GM12878 (cell line): Measurements from ENCODE around the gene ADGRB2. TPM values are rescaled to one million over a fixed set of nuclear protein-coding genes. Genes with fewer than 3 reads are reported as not detected.

ENCODE experiments used
- ATAC-seq: fragments of 200-7000 bp; cut with Tn5 transposase; 3 replicates; pipeline ENCODE4 v1.9.1; 2020; ENCODE audit warnings: mild to moderate bottlenecking, moderate library complexity
- BruUV-seq: library from RNA; stranded (reverse); fragments of 400-500 nt; replicated peaks from 2 replicates; lab custom pipeline; 2021; lab: Mats Ljungman, UMichigan
- CTCF ChIA-PET: fragments of 300-600 bp; sonication (Branson Sonifier 250); formaldehyde crosslinking; extraction: SDS; loops from one replicate; lab custom pipeline; 2021; ENCODE audit warnings: inconsistent platforms; lab: Yijun Ruan, JAX
- POLR2A ChIA-PET: fragments of 350-600 bp; formaldehyde crosslinking; extraction: SDS; loops from one replicate; lab custom pipeline; 2021; ENCODE audit warnings: inconsistent platforms; lab: Charles Lee
- RAD21 ChIA-PET: fragments of 300-600 bp; sonication (Branson Sonifier 250); formaldehyde crosslinking; loops from one replicate; lab custom pipeline; 2023; ENCODE audit warnings: antibody characterized with exemption; ENCODE audit not compliant: unreplicated experiment; lab: Charles Lee
- SMC1A ChIA-PET: fragments of 300-600 bp; sonication (Branson Sonifier 250); formaldehyde crosslinking; loops from one replicate; lab custom pipeline; 2023; ENCODE audit not compliant: unreplicated experiment, uncharacterized antibody; lab: Charles Lee
- DNase-seq: peaks from one replicate; pipeline ENCODE4 v3.0.0-alpha.2; 2011; ENCODE audit warnings: low read depth, low spot score
- FAIRE-seq: peaks from 3 replicates; lab custom pipeline; 2011; peaks lifted over from hg19 to GRCh38; lab: Jason Lieb, UNC
- H2AFZ ChIP-seq: 2 replicates; pipeline ENCODE4 v1.6.0; 2011; ENCODE audit warnings: low read depth, low read length, control low read depth; ENCODE audit not compliant: control insufficient read depth
- H3K27ac ChIP-seq: 2 replicates; pipeline ENCODE4 v1.5.1; 2011; ENCODE audit warnings: control low read depth; ENCODE audit not compliant: control insufficient read depth, insufficient read depth
- H3K27me3 ChIP-seq, 2 experiments: replicated peaks in 1 of 2; 2 replicates each; pipeline versions ENCODE4 v1.6.0 to v1.6.1; 2011; ENCODE audit warnings: low read length in 1 of 2; ENCODE audit not compliant: control insufficient read depth in 2 of 2, insufficient read depth in 2 of 2
- H3K36me3 ChIP-seq, 2 experiments: 2 replicates each; pipeline ENCODE4 v1.5.1; 2011; ENCODE audit warnings: low read length in 1 of 2; ENCODE audit not compliant: control insufficient read depth in 2 of 2, insufficient read depth in 2 of 2
- H3K4me1 ChIP-seq: 2 replicates; pipeline ENCODE4 v1.6.1; 2011; ENCODE audit warnings: mild to moderate bottlenecking, low read length, moderate library complexity, mixed read lengths; ENCODE audit not compliant: control insufficient read depth, insufficient read depth
- H3K4me2 ChIP-seq: 2 replicates; pipeline ENCODE4 v1.6.0; 2011; ENCODE audit warnings: control low read depth; ENCODE audit not compliant: control insufficient read depth, insufficient read depth
- H3K4me3 ChIP-seq: fragments of 200-600 bp; sonication (generic); 2 replicates; pipeline ENCODE4 v1.5.1; 2016
- H3K79me2 ChIP-seq: 2 replicates; pipeline ENCODE4 v1.6.0; 2011; ENCODE audit warnings: low read length; ENCODE audit not compliant: control insufficient read depth, insufficient read depth
- H3K9ac ChIP-seq: 2 replicates; pipeline ENCODE4 v1.8.0; 2011; ENCODE audit warnings: low read length, control low read depth, mixed read lengths; ENCODE audit not compliant: control insufficient read depth, insufficient read depth
- H3K9me3 ChIP-seq: replicated peaks from 3 replicates; pipeline ENCODE4 v1.5.1; 2011; ENCODE audit warnings: mild to moderate bottlenecking, low read length; ENCODE audit not compliant: control insufficient read depth, insufficient read depth
- H4K20me1 ChIP-seq: 2 replicates; pipeline ENCODE4 v1.6.0; 2011; ENCODE audit not compliant: control insufficient read depth, insufficient read depth
- BMI1 ChIP-seq: fragments of 450-650 bp; IDR thresholded peaks from 2 replicates; pipeline ENCODE4 v1.6.1; 2016; ENCODE audit warnings: mild to moderate bottlenecking, moderate library complexity, borderline replicate concordance
- FOXK2 ChIP-seq: fragments of 450-650 bp; IDR thresholded peaks from 2 replicates; pipeline ENCODE4 v1.6.1; 2017; ENCODE audit warnings: mild to moderate bottlenecking, moderate library complexity
- HDAC6 ChIP-seq: fragments of 200-600 bp; sonication (generic); IDR thresholded peaks from one replicate; pipeline ENCODE4 v1.8.0; 2017; ENCODE audit warnings: antibody characterized with exemption; ENCODE audit not compliant: unreplicated experiment
- HDGF ChIP-seq: fragments of 450-650 bp; IDR thresholded peaks from 2 replicates; pipeline ENCODE4 v1.6.1; 2016; ENCODE audit warnings: antibody characterized with exemption
- JUND ChIP-seq: IDR thresholded peaks from 2 replicates; pipeline ENCODE4 v1.6.1; 2012; ENCODE audit warnings: low read depth, mild to moderate bottlenecking, low read length, improper control_type of control experiment, moderate library complexity
- MEF2A ChIP-seq: IDR thresholded peaks from 2 replicates; pipeline ENCODE4 v1.6.1; 2011; ENCODE audit warnings: low read depth, mild to moderate bottlenecking, low read length, moderate library complexity; ENCODE audit not compliant: insufficient read depth
- MEF2B ChIP-seq: fragments of 450-650 bp; IDR thresholded peaks from 2 replicates; pipeline ENCODE4 v1.6.1; 2018; ENCODE audit warnings: mild to moderate bottlenecking, moderate library complexity; ENCODE audit not compliant: partially characterized antibody, poor library complexity, severe bottlenecking
- MXI1 ChIP-seq: fragments of 150-350 bp; IDR thresholded peaks from 2 replicates; pipeline ENCODE4 v1.6.1; 2011; ENCODE audit warnings: low read depth, mild to moderate bottlenecking, inconsistent platforms, low read length, improper control_type of control experiment
- NFYA ChIP-seq: IDR thresholded peaks from 2 replicates; pipeline ENCODE4 v1.6.1; 2011; ENCODE audit warnings: low read depth, mild to moderate bottlenecking, low read length, improper control_type of control experiment, borderline replicate concordance
- PML ChIP-seq: IDR thresholded peaks from 2 replicates; pipeline ENCODE4 v1.6.1; 2012; ENCODE audit warnings: low read length, inconsistent platforms
- POLR2A ChIP-seq: IDR thresholded peaks from 2 replicates; pipeline ENCODE4 v1.6.1; 2011; ENCODE audit warnings: low read depth, mild to moderate bottlenecking, low read length
- POLR2AphosphoS2 ChIP-seq: IDR thresholded peaks from 2 replicates; pipeline ENCODE4 v1.6.1; 2011; ENCODE audit warnings: low read depth, mild to moderate bottlenecking, low read length, improper control_type of control experiment, moderate library complexity
- RB1 ChIP-seq: fragments of 450-650 bp; formaldehyde crosslinking; IDR thresholded peaks from 2 replicates; pipeline ENCODE4 v1.6.1; 2017; ENCODE audit warnings: mild to moderate bottlenecking, borderline replicate concordance
- SREBF2 ChIP-seq: IDR thresholded peaks from 2 replicates; pipeline ENCODE4 v1.6.1; 2012; ENCODE audit warnings: mild to moderate bottlenecking, low read length
- SRF ChIP-seq, 2 experiments: IDR thresholded peaks; 2 replicates each; pipeline ENCODE4 v1.6.1; 2011; ENCODE audit warnings: low read depth in 2 of 2, low read length in 2 of 2, mild to moderate bottlenecking in 1 of 2, moderate library complexity in 1 of 2
- TCF12 ChIP-seq: IDR thresholded peaks from 2 replicates; pipeline ENCODE4 v1.6.1; 2011; ENCODE audit warnings: low read depth, mild to moderate bottlenecking, low read length
- TCF3 ChIP-seq: IDR thresholded peaks from 2 replicates; pipeline ENCODE4 v1.6.1; 2012; ENCODE audit warnings: low read depth, mild to moderate bottlenecking, low read length, borderline replicate concordance; ENCODE audit not compliant: insufficient read depth
- TCF7 ChIP-seq: IDR thresholded peaks from 2 replicates; pipeline ENCODE4 v1.6.1; 2014; ENCODE audit warnings: antibody characterized with exemption, borderline replicate concordance
- YY1 ChIP-seq: IDR thresholded peaks from 2 replicates; pipeline ENCODE4 v1.6.1; 2011; ENCODE audit warnings: low read depth, mild to moderate bottlenecking, low read length
- ZNF207 ChIP-seq: fragments of 450-650 bp; IDR thresholded peaks from 2 replicates; pipeline ENCODE4 v1.6.1; 2014; ENCODE audit warnings: antibody characterized with exemption, mild to moderate bottlenecking, borderline replicate concordance
- WGBS: methylation state at CpG from one replicate; pipeline ENCODE4 v1.1.6; 2016; ENCODE audit warnings: low lambda C conversion rate; ENCODE audit not compliant: insufficient replicate concordance, insufficient coverage; ENCODE audit errors: missing lambda C conversion rate; 5-methylcytosine and 5-hydroxymethylcytosine counted together
- in situ Hi-C: fragments of 300-500 bp; cut with MboI; formaldehyde crosslinking; loops from 9 replicates; pipeline ENCODE4 v1.14.3; 2018; ENCODE audit warnings: mixed read lengths
- intact Hi-C: fragments of 100-400 bp; cut with micrococcal nuclease; formaldehyde crosslinking; loops from one replicate; pipeline ENCODE4 v1.14.2; 2022; ENCODE audit not compliant: unreplicated experiment
- polyA plus RNA-seq, 11 experiments: library from polyadenylated mRNA; depleted of rRNA in 4 of 11; unstranded in 6 of 11; stranded (reverse) in 5 of 11; fragments of >200 nt; fragmentation: Nextera tagmentation in 4 of 11; fragmentation: Illumina TruSeq in 1 of 11; extraction: Ambion mirVana in 4 of 11; extraction: Trizol in 1 of 11; gene quantifications; 1 replicate in 1 of 11; 2 replicates in 10 of 11; pipeline versions ENCODE4 v1.2.1 to v1.2.3, GENCODE V29; 2011 to 2016; ENCODE audit warnings: inconsistent platforms in 2 of 11, missing spikeins in 2 of 11, low read depth in 1 of 11
- total RNA-seq, 4 experiments: library from RNA; depleted of rRNA in 3 of 4; stranded (reverse); fragments of >200 nt in 3 of 4; fragmentation: Illumina TruSeq in 1 of 4; extraction: Trizol in 1 of 4; gene quantifications; 2 replicates each; pipeline versions ENCODE4 v1.2.1 to v1.2.3, GENCODE V29; 2013 to 2021
- TF ChIP-seq, protein P1 (sequence below): fragments of 450-650 bp; IDR thresholded peaks from 2 replicates; pipeline ENCODE4 v1.6.1; 2016; ENCODE audit warnings: mild to moderate bottlenecking
- TF ChIP-seq, protein P2 (sequence below): fragments of 450-650 bp; formaldehyde crosslinking; IDR thresholded peaks from 2 replicates; pipeline ENCODE4 v1.4.0; 2020; ENCODE audit warnings: mild to moderate bottlenecking, moderate library complexity

Gene ADGRB2
- total and polyA plus RNA-seq, 10 of the 15 experiments (the other 5 are each of a cell fraction or from before 2014, with no cell fraction given): 0.11 to 0.33 (median 0.18) TPM; not detected in 4

DNA sequence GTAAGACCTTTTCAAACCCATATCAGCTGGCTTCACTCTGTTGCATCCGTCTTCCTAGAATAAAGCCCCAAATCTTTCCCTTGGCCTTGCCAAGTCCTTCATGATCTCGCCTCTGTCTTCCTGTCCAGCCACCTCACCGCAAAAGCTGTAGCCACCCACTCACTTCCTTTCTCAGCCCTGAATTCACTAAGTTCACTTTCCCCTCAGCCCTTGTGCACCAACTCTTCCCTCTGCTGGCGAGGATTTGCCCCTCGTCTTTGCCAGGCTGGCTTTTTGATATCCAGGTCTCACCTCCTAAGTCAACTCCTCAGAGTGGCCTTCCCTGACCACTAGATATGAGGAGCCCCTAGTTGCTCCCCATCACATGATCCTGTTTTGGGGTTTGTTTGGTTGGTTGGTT, 56.4 kb downstream of the ADGRB2 start:
- Histone ChIP-seq H3K9me3 (no peaks in the 10 kb centered on the region), H3K9ac (no peak overlapping the region), H3K27me3 (no peaks in the 10 kb centered on the region), H3K36me3 (no peaks in the 10 kb centered on the region), H3K27ac (no peak overlapping the region), H3K79me2 (no peaks in the 10 kb centered on the region), H3K4me1 (peaks cover 36% of the 10 kb centered on the region), H2AFZ (no peak overlapping the region), H3K4me2 (0 out of 2 replicates have a peak overlapping the region, but pooled peaks have one; percentile 19), H4K20me1 (no peaks in the 10 kb centered on the region), H3K4me3 (no peak overlapping the region)
- CTCF ChIA-PET: interaction anchor here (1.0 to 3.2 kb wide), 10 partner anchors 8 to 533 kb away, joined by 3 to 41 read pairs (median 6); no protein-coding TSS in a partner anchor
- RAD21 ChIA-PET: interaction anchor here (0.9 to 3.0 kb wide), 6 partner anchors 37 to 159 kb away, joined by 3 to 18 read pairs (median 4); no protein-coding TSS in a partner anchor
- in situ Hi-C loops (loop anchor here (5.0 kb wide), 1 partner anchor 40 kb away; no protein-coding TSS in a partner anchor), intact Hi-C loops (loop anchor here (1.0 to 5.0 kb wide), 2 partner anchors 43 to 145 kb away; no protein-coding TSS in a partner anchor)
- no TSS peak for BruUV-seq
- peak; percentile 38 for ATAC-seq
- DNase-seq: peak; percentile 43
- SMC1A ChIA-PET: interaction anchor here (1.0 to 6.6 kb wide), 5 partner anchors 7 to 90 kb away, joined by 3 to 51 read pairs (median 5); partner anchors contain the start of gene HCRTR1
- 0% methylated on average over 5 of the region's 5 CpGs for WGBS
- peak; percentile 95 for FAIRE-seq
- POLR2A ChIA-PET: interaction anchor here (0.6 to 1.7 kb wide), 2 partner anchors 71 to 334 kb away, joined by 4 to 5 read pairs; no protein-coding TSS in a partner anchor
- TF ChIP-seq TCF7 (no peak), YY1 (0 out of 2 replicates have a peak, but pooled peaks have one; percentile 38), JUND (no peak), HDAC6 (no peak), MEF2A (no peak), SREBF2 (no peak), TCF3 (no peak), TCF12 (peak; percentile 67; the same call in 1 of the 2 replicates), MXI1 (no peak), POLR2AphosphoS2 (no peak), POLR2A (no peak), MEF2B (no peak), NFYA (no peak), BMI1 (0 out of 2 replicates have a peak, but pooled peaks have one; percentile 2), SRF (IDR thresholded peaks at IDR 0.05; ENCODE audit: low read depth in 2 of 2, low read length in 2 of 2) (no peak), ZNF207 (no peak), PML (no peak), FOXK2 (no peak), RB1 (no peak), HDGF (0 out of 2 replicates have a peak, but pooled peaks have one; percentile 61)
- TF ChIP-seq, protein P1, sequence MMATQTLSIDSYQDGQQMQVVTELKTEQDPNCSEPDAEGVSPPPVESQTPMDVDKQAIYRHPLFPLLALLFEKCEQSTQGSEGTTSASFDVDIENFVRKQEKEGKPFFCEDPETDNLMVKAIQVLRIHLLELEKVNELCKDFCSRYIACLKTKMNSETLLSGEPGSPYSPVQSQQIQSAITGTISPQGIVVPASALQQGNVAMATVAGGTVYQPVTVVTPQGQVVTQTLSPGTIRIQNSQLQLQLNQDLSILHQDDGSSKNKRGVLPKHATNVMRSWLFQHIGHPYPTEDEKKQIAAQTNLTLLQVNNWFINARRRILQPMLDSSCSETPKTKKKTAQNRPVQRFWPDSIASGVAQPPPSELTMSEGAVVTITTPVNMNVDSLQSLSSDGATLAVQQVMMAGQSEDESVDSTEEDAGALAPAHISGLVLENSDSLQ: no peak
- TF ChIP-seq, protein P2, sequence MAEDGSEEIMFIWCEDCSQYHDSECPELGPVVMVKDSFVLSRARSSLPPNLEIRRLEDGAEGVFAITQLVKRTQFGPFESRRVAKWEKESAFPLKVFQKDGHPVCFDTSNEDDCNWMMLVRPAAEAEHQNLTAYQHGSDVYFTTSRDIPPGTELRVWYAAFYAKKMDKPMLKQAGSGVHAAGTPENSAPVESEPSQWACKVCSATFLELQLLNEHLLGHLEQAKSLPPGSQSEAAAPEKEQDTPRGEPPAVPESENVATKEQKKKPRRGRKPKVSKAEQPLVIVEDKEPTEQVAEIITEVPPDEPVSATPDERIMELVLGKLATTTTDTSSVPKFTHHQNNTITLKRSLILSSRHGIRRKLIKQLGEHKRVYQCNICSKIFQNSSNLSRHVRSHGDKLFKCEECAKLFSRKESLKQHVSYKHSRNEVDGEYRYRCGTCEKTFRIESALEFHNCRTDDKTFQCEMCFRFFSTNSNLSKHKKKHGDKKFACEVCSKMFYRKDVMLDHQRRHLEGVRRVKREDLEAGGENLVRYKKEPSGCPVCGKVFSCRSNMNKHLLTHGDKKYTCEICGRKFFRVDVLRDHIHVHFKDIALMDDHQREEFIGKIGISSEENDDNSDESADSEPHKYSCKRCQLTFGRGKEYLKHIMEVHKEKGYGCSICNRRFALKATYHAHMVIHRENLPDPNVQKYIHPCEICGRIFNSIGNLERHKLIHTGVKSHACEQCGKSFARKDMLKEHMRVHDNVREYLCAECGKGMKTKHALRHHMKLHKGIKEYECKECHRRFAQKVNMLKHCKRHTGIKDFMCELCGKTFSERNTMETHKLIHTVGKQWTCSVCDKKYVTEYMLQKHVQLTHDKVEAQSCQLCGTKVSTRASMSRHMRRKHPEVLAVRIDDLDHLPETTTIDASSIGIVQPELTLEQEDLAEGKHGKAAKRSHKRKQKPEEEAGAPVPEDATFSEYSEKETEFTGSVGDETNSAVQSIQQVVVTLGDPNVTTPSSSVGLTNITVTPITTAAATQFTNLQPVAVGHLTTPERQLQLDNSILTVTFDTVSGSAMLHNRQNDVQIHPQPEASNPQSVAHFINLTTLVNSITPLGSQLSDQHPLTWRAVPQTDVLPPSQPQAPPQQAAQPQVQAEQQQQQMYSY: no peak
